K562 (cell line): ENCODE results near the gene MLKL. TPM values are rescaled to one million over a fixed set of nuclear protein-coding genes. Genes with fewer than 3 reads are reported as not detected.
A peak's percentile ranks its signal among the peaks of the same experiment; 100 is the strongest.

ENCODE experiments used
- ATAC-seq: fragments of 200-7000 bp; cut with Tn5 transposase; 3 replicates; pipeline ENCODE4 v1.9.1; 2020; ENCODE audit warnings: moderate library complexity
- BruUV-seq: library from RNA; stranded (reverse); fragments of 400-500 nt; replicated peaks from 2 replicates; lab custom pipeline; 2021; lab: Mats Ljungman, UMichigan
- CTCF ChIA-PET: fragments of 300-600 bp; formaldehyde crosslinking; extraction: SDS; loops from one replicate; lab custom pipeline; 2021; ENCODE audit warnings: low intra/inter-chr PET ratio; lab: Yijun Ruan, JAX
- POLR2A ChIA-PET: fragments of 300-600, 350-650 bp; sonication (Branson Sonifier 250); formaldehyde crosslinking; extraction: SDS; loops from one replicate; lab custom pipeline; 2021; ENCODE audit warnings: antibody characterized with exemption, inconsistent platforms; lab: Yijun Ruan, JAX
- DNase-seq, 4 experiments: peaks; one replicate each; pipeline versions ENCODE4 v3.0.0 to v3.0.0-alpha.2; 2011 to 2018; ENCODE audit warnings: low spot score in 3 of 4, mixed read lengths in 3 of 4; ENCODE audit errors: extremely low read depth in 1 of 4
- FAIRE-seq: peaks from 2 replicates; lab custom pipeline; 2011; peaks lifted over from hg19 to GRCh38; lab: Jason Lieb, UNC
- H2AFZ ChIP-seq: 2 replicates; pipeline ENCODE4 v1.6.0; 2011; ENCODE audit warnings: low read depth, low read length, control low read depth, inconsistent platforms
- H3K27ac ChIP-seq: fragments of 200-600 bp; 3 replicates; pipeline ENCODE4 v1.8.0; 2011; ENCODE audit warnings: low read depth, mild to moderate bottlenecking, control low read depth, inconsistent platforms, low read length, moderate library complexity, mixed read lengths; ENCODE audit errors: extremely low read depth
- H3K27me3 ChIP-seq, 2 experiments: fragments of 300-600 bp in 1 of 2; 2 replicates in 1 of 2; 3 replicates in 1 of 2; pipeline versions ENCODE4 v1.6.0 to v1.8.0; 2011; ENCODE audit warnings: inconsistent platforms in 2 of 2, low read length in 2 of 2, mild to moderate bottlenecking in 1 of 2, mixed read lengths in 1 of 2, moderate library complexity in 1 of 2; ENCODE audit not compliant: control insufficient read depth in 2 of 2, insufficient read depth in 2 of 2
- H3K36me3 ChIP-seq: fragments of 300-600 bp; 3 replicates; pipeline ENCODE4 v1.8.0; 2011; ENCODE audit warnings: mild to moderate bottlenecking, low read length, inconsistent platforms; ENCODE audit not compliant: control insufficient read depth, insufficient read depth
- H3K4me1 ChIP-seq, 2 experiments: fragments of 200-600 bp in 1 of 2; replicated peaks in 1 of 2; 2 replicates in 1 of 2; 3 replicates in 1 of 2; pipeline versions ENCODE4 v1.5.1 to v1.8.0; 2011; ENCODE audit warnings: inconsistent platforms in 2 of 2, low read length in 2 of 2, mild to moderate bottlenecking in 1 of 2, mixed read lengths in 1 of 2, moderate library complexity in 1 of 2; ENCODE audit not compliant: control insufficient read depth in 2 of 2, insufficient read depth in 2 of 2
- H3K4me2 ChIP-seq: 2 replicates; pipeline ENCODE4 v1.6.1; 2011; ENCODE audit warnings: low read length, control low read depth, inconsistent platforms, mixed read lengths; ENCODE audit not compliant: insufficient read depth
- H3K4me3 ChIP-seq: fragments of 200-600 bp; sonication (generic), shearing (Covaris generic); 2 replicates; pipeline ENCODE4 v1.5.1; 2016; ENCODE audit warnings: control low read depth, inconsistent platforms
- H3K79me2 ChIP-seq: fragments of 200-600 bp; 3 replicates; pipeline ENCODE4 v1.8.0; 2011; ENCODE audit warnings: low read length, inconsistent platforms; ENCODE audit not compliant: control insufficient read depth, insufficient read depth
- H3K9ac ChIP-seq, 2 experiments: 2 replicates each; pipeline versions ENCODE4 v1.6.0 to v1.6.1; 2011; ENCODE audit warnings: low read depth in 2 of 2, low read length in 2 of 2, control low read depth in 1 of 2, inconsistent platforms in 1 of 2, mild to moderate bottlenecking in 1 of 2, mixed read lengths in 1 of 2; ENCODE audit not compliant: insufficient read depth in 1 of 2
- H3K9me1 ChIP-seq: one replicate; pipeline ENCODE4 v1.6.0; 2011; ENCODE audit warnings: inconsistent platforms, mild to moderate bottlenecking, low read length, moderate library complexity; ENCODE audit not compliant: control insufficient read depth, insufficient read depth
- H3K9me3 ChIP-seq: replicated peaks from 2 replicates; pipeline ENCODE4 v1.5.1; 2011; ENCODE audit warnings: low read depth, low read length, inconsistent platforms; ENCODE audit not compliant: control insufficient read depth, insufficient read depth
- H4K20me1 ChIP-seq: replicated peaks from 2 replicates; pipeline ENCODE4 v1.6.1; 2011; ENCODE audit warnings: low read length, inconsistent platforms, mixed read lengths; ENCODE audit not compliant: control insufficient read depth, insufficient read depth
- CCNT2 ChIP-seq: IDR thresholded peaks from 2 replicates; pipeline ENCODE4 v1.6.1; 2011; ENCODE audit warnings: borderline replicate concordance, low read depth, mild to moderate bottlenecking, moderate library complexity, mixed read lengths, low read length; ENCODE audit not compliant: insufficient read length; ENCODE audit errors: extremely low read depth
- MCM2 ChIP-seq: fragments of 450-650 bp; IDR thresholded peaks from 2 replicates; pipeline ENCODE4 v1.6.1; 2017; ENCODE audit warnings: low read depth, mild to moderate bottlenecking
- POLR2AphosphoS2 ChIP-seq: IDR thresholded peaks from 2 replicates; pipeline ENCODE4 v1.6.1; 2012; ENCODE audit warnings: low read length, improper control_type of control experiment
- RFX1 ChIP-seq: fragments of 450-650 bp; IDR thresholded peaks from 2 replicates; pipeline ENCODE4 v1.6.1; 2016; ENCODE audit warnings: mild to moderate bottlenecking, moderate library complexity
- WGBS: fragments of 100-300 bp; shearing (Covaris generic); methylation state at CpG from one replicate; pipeline ENCODE4 v1.1.6; 2016; ENCODE audit warnings: low coverage, mixed read lengths; ENCODE audit not compliant: insufficient coverage; ENCODE audit errors: missing lambda C conversion rate; 5-methylcytosine and 5-hydroxymethylcytosine counted together
- in situ Hi-C: fragments of 300-500 bp; cut with MboI; formaldehyde crosslinking; loops from 4 replicates; pipeline ENCODE4 v1.15.0; 2018; ENCODE audit warnings: inconsistent platforms, mixed read lengths
- intact Hi-C: fragments of 100-400 bp; cut with micrococcal nuclease; formaldehyde crosslinking; loops from 2 replicates; pipeline ENCODE4 v1.14.2; 2022
- polyA plus RNA-seq, 8 experiments: library from polyadenylated mRNA; depleted of rRNA in 4 of 8; stranded (reverse) in 5 of 8; unstranded in 3 of 8; fragments of >200 nt; fragmentation: Nextera tagmentation in 2 of 8; fragmentation: Illumina TruSeq in 1 of 8; extraction: Ambion mirVana in 2 of 8; extraction: Trizol in 1 of 8; gene quantifications; 2 replicates each; pipeline versions ENCODE4 v1.2.1 to v1.2.3, GENCODE V29; 2011 to 2014; ENCODE audit warnings: inconsistent platforms in 1 of 8, missing spikeins in 1 of 8
- total RNA-seq, 7 experiments: library from RNA; depleted of rRNA in 6 of 7; stranded (reverse); fragments of >200 nt in 6 of 7; fragmentation: Illumina TruSeq in 2 of 7; extraction: Trizol in 2 of 7; gene quantifications; 2 replicates each; pipeline versions ENCODE4 v1.2.1 to v1.2.3, GENCODE V29; 2011 to 2021; ENCODE audit warnings: low replicate concordance in 1 of 7
- TF ChIP-seq, protein P1 (sequence below): fragments of 250-450 bp; sonication (Bioruptor Pico); IDR thresholded peaks from 2 replicates; pipeline ENCODE4 v1.8.0; 2022; ENCODE audit warnings: inconsistent platforms, mild to moderate bottlenecking, moderate library complexity, borderline replicate concordance

MLKL gene
- total and polyA plus RNA-seq, 9 of the 15 experiments (the other 6 are each of a cell fraction or from before 2014, with no cell fraction given), result 1.6 to 6.1 (median 4.8) TPM

DNA sequence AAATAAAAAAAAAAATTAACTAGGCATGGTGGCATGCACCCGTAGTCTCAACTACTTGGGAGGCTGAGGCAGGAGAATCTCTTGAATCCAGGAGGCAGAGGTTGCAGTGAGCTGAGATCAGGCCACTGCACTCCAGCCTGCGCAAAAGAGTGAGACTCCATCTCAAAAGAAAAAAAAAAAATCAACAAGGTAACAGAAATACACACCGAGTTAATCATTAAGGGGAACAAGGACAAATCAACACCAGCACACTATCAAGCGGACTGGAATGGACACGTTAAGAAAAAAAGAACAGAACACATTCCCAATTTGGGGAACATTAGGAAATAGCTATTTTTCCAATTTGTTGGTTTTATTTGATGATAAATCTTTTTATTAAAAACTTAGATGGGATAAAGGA, 65.4 kb downstream of the MLKL start (continued):
- TF ChIP-seq, protein P1, sequence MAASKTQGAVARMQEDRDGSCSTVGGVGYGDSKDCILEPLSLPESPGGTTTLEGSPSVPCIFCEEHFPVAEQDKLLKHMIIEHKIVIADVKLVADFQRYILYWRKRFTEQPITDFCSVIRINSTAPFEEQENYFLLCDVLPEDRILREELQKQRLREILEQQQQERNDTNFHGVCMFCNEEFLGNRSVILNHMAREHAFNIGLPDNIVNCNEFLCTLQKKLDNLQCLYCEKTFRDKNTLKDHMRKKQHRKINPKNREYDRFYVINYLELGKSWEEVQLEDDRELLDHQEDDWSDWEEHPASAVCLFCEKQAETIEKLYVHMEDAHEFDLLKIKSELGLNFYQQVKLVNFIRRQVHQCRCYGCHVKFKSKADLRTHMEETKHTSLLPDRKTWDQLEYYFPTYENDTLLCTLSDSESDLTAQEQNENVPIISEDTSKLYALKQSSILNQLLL (CRISPR knock-in tag), result no peak
- no peak for TF ChIP-seq POLR2AphosphoS2
- TF ChIP-seq MCM2, result no peak

DNA sequence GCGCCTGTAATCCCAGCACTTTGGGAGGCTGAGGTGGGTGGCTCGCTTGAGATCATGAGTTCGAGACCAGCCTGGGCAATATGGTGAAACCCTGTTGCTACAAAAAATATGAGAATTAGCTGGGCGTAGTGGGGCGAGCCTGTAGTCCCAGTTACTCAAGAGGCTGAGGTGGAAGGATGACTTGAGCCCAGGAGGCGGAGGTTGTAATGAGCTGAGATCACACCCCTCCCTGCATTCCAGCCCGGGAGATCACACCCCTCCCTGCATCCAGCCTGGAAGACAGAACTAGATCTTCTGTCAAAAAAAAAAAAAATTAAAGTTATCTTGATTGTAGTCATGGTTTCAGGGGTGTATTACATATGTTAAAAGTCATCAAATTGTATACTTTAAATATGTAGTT, 67.0 kb downstream of the MLKL start:
- Histone ChIP-seq H3K4me2 (no peak overlapping the region), H3K27ac (no peak overlapping the region), H3K27me3 (no peaks in the 10 kb centered on the region), H3K4me1 (no peaks in the 10 kb centered on the region), H3K9ac (no peak overlapping the region), H3K36me3 (peaks cover 97% of the 10 kb centered on the region), H3K9me1 (peaks cover 2% of the 10 kb centered on the region), H3K9me3 (no peaks in the 10 kb centered on the region), H3K4me3 (no peak overlapping the region), H4K20me1 (no peaks in the 10 kb centered on the region), H2AFZ (no peak overlapping the region), H3K79me2 (peaks cover 5% of the 10 kb centered on the region; the same call in 1 of the 3 replicates)
- ChIA-PET CTCF (no interaction called here), POLR2A (interaction anchor here (0.7 to 1.2 kb wide), 3 partner anchors 26 to 146 kb away, joined by 3 to 4 read pairs (median 3); no protein-coding TSS in a partner anchor)
- ATAC-seq (no peak), FAIRE-seq (no peak), DNase-seq (no peak)
- 95% methylated on average over 7 of the region's 7 CpGs for WGBS
- in situ Hi-C loops, result loop anchor here (10.0 kb wide), 1 partner anchor 319 kb away; no protein-coding TSS in a partner anchor
- intact Hi-C loops, result no loop called here
- no TSS peak for BruUV-seq
- TF ChIP-seq RFX1 (peak; percentile 9; the same call in 1 of the 2 replicates), CCNT2 (no peak)
